Activated CD8-positive, alpha-beta memory T cell treated with anti-CD3 and anti-CD28 coated beads, Interleukin-2, amount 50 U/mL, for 1 hour (primary cell): ENCODE data around the gene NOLC1.

Source experiments
- DNase-seq: peaks from one replicate; pipeline ENCODE4 v3.0.0-alpha.2; 2020; ENCODE audit errors: extremely low read depth

Gene NOLC1

DNA sequence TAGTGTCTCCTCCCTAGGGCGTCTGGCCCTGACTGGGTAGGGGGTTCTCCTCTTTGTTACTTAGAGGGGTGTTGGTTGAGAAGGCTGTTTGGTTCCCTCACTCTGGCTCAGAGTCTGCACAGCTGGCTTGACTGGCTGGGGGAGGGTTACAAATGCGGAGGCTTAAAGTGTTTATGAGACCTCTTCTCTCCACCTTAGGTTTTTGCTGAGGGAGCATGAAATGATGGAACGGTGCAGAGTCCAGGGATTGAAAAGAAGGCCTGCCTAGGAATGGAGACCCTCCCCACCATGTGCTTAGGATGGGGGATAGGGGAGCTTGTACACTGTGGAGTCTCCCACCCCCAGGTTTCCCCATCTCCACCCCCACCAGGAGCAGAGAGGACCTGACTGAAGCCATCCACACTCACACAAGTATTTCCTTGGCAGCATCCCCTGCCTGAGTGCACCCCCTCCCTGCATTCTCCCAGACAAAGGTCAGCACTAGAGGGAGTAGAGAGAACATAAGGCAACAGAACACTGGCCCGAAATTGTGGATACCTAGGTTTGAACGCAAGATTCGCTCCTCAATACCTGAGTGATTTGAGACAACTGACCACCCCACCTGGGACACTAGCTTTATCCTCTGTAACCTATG lies 30.3 kb upstream of the NOLC1 start:
- no peak for DNase-seq

DNA sequence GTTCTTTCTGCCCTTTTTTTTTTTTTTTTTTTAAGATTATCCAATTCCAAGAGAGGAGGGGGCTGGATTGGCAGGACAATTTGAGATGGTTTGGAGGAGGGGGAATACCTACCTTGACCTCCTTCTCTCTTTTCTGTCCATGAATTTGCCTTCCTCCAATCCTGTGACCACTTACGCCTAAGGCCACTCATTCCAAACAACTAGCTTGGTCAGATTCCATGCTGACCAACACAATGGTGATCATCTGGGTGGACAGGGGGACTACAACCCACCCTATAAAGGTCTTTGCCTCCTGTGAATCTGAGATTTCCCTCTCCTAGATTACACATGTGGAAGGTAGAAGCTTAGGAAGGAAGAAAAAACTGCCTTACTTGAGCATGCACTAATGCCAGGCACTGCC lies 29.7 kb upstream of the NOLC1 start:
- DNase-seq: no peak

DNA sequence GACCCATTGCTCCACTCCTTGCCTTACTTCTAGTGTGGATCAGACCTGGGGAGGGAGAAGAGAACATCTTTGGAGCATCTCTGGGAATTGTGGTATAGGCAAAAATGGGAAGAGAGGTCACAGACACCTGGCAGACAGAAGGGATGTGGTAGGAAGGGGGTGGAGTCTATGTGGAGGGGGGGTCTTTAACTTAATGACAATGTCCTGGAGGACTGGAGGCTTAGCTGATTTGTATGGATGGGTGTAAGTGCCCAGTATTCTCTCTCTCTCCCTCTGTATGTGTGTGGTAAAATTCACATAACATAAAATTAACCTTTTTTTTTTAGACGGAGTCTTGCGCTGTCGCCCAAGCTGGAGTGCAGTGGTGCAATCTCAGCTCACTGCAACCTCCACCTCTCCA lies 29.0 kb upstream of the NOLC1 start:
- no peak for DNase-seq

DNA sequence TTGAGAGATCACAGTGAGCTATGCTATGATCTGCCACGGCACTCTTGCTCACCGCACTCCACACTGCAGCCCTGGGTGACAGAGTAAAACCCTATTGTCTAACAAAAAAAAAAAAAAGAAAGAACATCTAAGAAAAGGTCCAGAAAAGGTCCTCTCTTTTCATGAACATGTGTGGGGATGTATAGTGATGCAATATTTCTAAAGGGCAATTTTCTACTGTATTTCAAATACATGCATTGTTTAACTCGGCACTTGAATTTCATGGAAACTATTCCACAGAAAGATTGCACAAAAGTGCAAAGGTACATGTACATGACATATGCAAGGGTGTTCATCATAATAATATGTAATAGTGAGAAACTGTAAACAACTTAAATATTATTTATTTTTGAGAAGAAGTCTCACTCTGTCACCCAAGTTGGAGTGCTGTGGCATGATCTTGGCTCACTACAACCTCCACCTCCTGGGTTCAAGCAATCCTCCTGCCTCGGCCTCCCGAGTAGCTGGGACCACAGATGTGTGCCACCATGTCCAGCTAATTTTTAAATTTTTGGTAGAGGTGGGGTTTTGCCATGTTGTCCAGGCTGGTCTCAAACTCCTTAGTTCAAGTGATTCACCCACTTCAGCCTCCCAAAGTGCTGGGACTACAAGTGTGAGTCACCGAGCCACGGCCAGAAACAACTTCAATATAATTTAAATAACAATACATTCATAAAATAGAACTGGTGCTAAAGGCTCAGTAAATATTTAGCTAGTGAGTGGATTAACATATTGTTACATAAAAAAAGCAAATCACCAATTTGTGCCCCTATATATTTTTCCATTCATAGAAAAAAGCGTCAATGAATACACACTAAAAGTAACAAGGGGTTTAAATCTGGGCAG lies 20.7 kb upstream of the NOLC1 start:
- DNase-seq: no peak

DNA sequence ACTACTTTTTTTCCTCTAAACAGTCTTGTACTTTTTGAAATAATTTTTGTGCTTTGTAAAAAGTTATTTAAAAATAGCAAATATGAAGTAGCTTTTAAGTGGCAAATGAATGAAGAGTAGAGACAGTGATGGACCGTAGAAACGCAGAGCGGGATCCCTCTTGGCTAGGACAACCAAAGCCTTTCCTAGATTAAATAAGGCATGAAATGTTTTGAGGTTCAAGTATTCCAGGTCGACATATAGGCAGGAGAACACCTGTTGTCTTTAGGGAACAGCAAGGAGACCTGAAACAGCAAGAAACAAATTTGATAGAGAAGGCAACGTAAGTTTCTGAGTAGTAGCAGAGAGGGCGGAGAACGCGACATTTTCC lies 20.0 kb upstream of the NOLC1 start:
- DNase-seq: no peak

DNA sequence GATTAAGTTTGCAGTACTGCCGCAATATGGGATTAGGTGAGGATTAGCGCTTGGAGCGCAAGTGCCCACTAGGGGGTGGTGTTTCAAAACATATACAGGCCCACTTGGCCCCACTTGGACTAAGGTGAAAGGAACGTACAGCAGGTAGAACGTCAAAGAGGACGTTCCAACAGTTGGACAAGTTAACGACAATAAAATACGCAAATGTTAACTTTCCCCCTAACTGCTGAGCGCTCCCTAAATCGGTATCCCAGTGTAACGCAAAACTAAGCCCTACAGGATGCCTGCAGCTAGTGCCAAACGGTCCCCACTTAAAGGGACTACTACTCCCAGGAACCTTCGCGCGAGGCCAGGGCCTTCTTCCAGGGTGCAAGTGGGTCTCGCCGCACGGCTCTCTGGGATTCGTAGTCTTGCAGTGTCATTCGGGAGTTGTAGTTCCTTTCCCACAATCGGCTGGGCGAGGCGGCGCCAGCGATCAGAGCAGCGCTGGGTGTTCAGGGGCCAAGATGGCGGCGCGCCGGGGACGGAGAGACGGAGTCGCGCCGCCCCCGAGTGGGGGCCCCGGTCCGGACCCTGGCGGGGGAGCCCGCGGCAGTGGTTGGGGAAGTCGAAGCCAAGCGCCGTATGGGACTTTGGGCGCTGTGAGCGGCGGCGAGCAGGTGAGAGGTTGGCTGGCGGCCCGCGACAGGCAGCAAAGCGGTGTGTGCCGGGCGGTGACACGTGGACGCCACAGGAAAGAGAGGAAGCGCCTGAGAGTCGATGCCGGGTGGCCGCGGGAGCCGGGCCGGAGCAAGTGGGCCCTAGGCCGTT lies 19.4 kb upstream of the NOLC1 start, which contains the start of gene PPRC1:
PPRC1 (plus strand) TSS at position 478 of the 810 bp plus-strand sequence; CDS start at position 507, 29 bp downstream.
- DNase-seq: peak; percentile 94

DNA sequence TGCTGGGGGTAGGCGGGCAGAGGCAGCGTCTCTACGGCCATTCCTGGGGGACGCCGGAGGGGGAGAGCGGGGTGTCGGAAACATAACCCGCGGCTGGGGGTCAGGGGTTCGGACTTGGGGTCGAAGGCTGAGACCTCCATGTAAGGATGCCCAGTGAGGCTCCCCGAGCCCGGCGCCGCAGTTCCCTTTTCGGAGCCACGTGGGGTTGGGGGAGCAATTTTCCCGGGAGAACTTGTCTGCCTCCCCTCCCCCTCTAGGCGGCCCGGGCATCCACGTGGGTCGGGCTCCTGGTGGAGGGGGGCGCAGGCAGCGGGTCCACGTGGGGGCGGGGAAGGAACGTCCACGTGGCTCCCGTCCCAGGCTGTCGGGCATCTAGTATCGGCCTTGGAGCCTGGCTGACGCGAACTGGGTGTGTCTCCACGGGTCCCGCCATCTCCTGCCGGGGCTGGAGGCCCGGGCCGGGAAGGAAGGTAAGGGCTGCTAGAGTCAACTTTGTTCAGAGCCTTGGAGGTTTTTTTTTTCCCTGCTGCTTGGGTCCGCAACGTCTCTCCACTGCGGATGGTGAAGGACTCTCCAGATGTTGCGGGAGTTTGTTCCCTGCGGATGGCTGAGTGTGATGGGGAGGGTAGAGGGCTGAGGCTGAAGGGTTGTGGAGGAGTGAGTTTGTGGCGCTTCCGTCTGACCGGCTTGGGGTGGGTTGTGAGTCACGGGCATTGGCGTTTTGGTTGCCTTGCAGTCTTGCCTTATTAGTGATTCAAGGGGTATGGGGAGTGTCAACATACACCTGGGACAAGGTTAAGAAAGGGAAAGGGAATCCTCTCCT lies 18.6 kb upstream of the NOLC1 start:
- DNase-seq: no peak

DNA sequence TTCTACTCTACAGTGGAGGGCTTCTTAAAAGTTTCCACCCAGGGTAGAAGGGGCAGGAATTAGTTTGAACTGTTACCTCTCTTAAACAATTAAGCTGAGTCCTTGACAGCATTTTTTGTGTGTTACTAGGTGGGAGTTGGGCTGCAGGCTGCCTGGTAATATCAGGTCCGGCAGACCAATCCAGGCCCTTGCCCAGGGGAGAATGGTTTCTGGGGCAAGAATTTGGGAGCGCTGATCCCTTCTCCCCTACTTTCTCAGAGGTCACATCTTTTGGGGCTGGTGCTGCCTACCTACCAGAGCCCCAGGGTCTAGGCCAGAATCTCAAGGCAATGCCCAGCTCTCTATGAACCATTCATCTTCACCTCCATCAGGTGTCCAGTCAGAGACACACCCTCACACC lies 17.8 kb upstream of the NOLC1 start:
- no peak for DNase-seq

DNA sequence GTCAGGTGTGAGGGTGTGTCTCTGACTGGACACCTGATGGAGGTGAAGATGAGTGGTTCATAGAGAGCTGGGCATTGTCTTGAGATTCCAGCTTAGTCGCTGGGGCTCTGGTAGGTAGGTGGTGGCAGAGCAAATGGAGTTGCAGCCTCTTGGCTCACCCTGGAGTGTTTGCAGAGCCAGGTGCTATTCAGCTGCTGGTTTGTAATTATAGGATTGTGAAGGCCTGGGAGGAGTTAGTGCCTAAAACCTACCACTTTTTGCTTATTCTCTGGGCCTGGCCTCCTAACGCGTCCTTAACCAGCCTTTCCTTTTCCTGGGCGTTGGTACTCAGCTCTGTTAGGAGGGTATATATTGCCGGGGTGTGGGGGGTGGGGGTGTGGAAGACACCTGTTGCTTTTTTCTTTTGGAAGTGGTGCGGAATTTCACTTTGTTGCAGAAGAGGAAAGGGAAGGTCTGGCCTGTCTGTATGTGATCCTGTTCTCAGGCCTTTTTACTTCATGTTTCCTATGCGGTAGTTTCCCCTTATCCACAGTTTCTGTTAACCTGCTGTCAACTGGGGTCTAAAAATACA lies 16.1 kb upstream of the NOLC1 start:
- DNase-seq: no peak

DNA sequence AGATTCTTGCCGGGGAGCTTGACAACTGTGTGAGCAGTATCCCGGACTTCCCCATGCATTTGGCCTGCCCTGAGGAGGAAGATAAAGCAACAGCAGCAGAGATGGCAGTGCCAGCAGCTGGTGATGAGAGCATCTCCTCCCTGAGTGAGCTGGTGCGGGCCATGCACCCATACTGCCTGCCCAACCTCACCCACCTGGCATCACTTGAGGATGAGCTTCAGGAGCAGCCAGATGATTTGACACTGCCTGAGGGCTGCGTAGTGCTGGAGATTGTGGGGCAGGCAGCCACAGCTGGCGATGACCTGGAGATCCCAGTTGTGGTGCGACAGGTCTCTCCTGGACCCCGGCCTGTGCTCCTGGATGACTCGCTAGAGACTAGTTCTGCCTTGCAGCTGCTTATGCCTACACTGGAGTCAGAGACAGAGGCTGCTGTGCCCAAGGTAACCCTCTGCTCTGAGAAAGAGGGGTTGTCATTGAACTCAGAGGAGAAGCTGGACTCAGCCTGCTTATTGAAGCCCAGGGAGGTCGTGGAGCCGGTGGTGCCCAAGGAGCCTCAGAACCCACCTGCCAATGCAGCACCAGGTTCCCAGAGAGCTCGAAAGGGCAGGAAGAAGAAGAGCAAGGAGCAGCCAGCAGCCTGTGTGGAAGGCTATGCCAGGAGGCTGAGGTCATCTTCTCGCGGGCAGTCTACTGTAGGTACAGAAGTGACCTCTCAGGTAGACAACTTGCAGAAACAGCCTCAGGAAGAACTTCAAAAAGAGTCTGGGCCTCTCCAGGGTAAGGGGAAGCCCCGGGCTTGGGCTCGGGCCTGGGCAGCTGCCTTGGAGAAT lies 12.7 kb upstream of the NOLC1 start:
- no peak for DNase-seq

DNA sequence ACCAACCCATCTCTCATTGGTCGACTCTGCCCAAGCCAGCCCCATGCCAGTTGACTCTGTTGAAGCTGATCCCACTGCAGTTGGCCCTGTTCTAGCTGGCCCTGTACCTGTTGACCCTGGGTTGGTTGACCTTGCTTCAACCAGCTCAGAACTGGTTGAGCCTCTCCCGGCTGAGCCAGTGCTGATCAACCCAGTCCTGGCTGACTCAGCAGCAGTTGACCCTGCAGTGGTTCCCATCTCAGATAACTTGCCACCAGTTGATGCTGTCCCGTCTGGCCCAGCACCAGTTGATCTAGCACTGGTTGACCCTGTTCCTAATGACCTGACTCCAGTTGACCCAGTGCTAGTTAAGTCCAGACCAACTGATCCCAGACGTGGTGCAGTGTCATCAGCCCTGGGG lies 12.0 kb upstream of the NOLC1 start:
- no peak for DNase-seq

DNA sequence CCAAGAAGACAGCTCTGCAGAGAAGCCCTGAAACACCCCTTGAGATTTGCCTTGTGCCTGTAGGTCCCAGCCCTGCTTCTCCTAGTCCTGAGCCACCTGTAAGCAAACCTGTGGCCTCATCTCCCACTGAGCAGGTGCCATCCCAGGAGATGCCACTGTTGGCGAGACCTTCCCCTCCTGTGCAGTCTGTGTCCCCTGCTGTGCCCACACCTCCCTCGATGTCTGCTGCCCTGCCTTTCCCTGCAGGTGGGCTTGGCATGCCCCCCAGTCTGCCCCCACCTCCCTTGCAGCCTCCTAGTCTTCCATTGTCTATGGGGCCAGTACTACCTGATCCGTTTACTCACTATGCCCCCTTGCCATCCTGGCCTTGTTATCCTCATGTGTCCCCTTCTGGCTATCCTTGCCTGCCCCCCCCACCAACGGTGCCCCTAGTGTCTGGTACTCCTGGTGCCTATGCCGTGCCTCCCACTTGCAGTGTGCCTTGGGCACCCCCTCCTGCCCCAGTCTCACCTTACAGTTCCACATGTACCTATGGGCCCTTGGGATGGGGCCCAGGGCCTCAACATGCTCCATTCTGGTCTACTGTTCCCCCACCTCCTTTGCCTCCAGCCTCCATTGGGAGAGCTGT lies 11.2 kb upstream of the NOLC1 start:
- DNase-seq: no peak

DNA sequence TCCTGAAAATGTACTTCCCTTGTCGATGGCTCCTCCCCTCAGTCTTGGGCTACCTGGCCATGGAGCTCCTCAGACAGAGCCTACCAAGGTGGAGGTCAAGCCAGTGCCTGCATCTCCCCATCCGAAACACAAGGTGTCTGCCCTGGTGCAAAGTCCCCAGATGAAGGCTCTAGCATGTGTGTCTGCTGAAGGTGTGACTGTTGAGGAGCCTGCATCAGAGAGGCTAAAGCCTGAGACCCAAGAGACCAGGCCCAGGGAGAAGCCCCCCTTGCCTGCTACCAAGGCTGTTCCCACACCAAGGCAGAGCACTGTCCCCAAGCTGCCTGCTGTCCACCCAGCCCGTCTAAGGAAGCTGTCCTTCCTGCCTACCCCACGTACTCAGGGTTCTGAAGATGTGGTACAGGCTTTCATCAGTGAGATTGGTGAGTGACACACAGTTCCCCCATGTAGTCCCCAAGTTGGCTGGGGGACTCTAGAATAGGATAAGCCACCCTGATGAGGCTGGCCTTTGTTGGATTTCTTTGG lies 10.5 kb upstream of the NOLC1 start:
- no peak for DNase-seq

DNA sequence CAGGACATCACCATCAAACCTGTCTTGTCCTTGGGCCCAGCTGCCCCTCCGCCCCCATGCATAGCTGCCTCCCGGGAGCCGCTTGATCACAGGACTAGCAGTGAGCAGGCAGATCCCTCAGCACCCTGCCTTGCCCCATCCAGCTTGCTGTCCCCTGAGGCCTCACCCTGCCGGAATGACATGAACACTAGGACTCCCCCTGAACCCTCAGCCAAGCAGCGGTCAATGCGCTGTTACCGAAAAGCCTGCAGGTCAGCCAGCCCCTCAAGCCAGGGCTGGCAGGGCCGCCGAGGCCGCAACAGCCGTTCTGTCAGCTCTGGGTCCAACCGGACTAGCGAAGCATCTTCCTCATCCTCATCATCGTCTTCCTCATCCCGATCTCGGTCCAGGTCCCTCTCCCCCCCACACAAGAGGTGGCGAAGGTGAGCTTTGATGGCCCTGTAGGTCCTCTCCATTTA lies 5.2 kb upstream of the NOLC1 start:
- no peak for DNase-seq

DNA sequence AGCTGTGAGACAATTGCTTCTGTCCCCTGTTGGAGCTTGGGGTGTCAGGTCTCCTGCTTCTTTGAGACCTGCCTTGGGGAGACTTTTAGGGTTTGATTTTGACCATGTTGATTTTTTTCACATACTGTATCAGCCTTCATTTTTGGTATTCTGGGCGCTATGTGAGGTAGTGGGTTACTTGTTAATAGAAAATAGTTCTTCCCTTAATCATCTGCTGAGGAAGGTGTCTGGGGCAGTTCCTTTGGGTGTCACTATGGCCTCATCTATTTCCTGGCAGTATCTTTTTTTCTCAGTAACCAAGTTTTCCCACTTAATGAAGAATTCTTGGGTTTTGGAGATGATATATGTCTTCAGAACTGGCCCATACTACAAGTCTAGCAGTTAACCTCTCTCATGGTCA lies 4.6 kb upstream of the NOLC1 start:
- no peak for DNase-seq

DNA sequence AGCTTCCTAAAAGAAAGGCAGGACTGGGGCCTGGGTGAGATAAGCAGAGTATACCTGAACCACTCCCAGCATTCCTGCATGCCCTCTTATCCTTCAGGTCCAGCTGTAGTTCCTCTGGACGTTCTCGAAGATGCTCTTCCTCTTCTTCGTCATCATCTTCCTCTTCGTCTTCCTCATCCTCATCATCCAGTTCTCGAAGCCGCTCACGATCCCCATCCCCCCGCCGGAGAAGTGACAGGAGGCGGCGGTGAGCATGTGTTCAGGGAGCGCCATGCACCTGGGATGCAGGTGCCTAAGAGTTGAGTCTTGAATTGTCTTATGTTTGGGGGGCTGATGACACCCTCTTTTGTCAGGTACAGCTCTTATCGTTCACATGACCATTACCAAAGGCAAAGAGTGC lies 3.9 kb upstream of the NOLC1 start:
- no peak for DNase-seq

DNA sequence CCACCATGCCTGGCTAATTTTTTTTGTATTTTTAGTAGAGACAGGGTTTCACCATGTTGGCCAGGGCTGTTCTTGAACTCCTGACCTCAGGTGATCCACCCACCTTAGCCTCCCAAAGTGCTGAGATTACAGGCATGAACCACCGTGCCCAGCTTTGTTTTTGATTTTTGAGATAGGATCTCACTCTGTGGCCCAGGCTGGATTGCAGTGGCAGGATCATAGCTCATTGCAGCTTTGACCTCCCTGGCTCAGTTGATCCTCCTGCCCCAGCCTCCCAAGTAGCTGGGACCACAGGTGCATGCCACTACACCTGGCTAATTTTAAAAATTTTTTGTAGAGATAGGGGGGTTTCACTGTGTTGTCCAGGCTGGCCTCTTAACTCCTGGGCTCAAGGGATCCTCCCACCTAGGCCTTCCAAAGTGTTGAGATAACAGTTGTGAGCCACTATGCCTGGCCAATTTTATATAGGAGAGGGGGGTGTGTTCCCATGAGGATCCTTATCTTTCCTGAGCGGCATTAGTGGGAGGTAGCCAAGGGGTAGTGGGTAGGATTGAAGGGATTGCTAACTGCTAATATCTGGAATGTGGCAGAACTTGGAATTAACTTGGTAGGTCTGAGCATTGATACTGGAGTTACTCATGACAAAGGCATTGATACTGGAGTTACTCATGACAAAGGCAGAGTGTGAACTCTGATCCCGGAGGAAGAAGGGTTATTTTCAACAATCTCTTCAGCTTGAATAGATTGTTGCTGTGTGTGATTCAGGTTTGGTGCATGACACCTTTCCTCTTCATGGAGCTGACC lies 1.0 kb upstream of the NOLC1 start:
- DNase-seq: no peak

DNA sequence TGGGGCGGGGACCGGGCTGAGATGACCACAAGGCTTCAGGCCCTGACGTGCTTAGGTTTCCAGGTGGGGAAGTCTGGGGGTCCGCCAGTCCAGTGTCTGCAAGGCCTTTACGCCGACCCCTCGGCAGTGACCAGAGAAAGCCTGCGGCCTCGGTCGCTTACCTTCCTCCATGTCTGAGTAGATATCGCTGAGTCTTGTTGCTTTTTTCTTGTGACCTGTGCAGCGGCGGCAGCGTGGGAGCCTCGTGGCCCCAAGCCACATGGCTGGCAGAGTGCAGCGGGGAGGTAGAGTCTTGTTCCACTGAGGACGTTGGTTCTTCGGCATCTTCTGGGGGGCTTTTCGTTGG lies 329 bp downstream of the NOLC1 start:
- DNase-seq: no peak

DNA sequence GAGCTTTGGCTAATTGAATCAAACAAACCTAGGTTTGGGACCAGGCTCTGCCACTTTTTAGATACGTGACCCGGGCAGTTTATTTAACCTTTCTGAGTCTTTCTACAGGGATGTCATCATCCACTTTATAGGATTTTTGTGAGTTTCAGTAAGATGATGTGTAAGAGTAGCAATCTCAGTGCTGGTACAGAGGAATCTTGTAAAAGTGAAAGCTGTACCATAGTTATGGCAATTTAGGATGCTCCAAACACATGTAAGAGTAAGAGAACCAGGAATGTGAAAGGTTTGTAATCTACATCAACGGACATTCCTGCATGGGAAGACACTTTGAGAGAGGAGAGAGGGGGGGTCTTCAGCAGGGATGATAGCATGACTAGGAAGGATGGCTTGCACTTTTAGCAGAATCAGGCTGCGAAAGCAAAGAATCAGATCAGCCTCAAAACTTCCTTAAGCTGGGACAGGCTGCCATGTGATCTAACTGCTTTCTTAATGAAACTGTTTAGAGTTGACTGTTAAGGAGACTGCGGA lies 968 bp downstream of the NOLC1 start:
- no peak for DNase-seq
